ENCODE results near the gene GADD45GIP1.

GRCh38 chr19:12907166-12907565 lies 49.9 kb downstream of the GADD45GIP1 start:
- TF ChIP-seq CTCF (IDR thresholded peaks at IDR 0.05) (no peak), JUN (IDR thresholded peaks at IDR 0.05) (no peak), SMC3 (IDR thresholded peaks at IDR 0.05) (no peak), MYC (IDR thresholded peaks at IDR 0.05; ENCODE audit: borderline replicate concordance, low read length) (no peak), EP300 (IDR thresholded peaks at IDR 0.05) (no peak), POLR2A (IDR thresholded peaks at IDR 0.05; ENCODE audit: low read length) (no peak), CBX8 (IDR thresholded peaks at IDR 0.05) (no peak), RAD21 (conservative IDR thresholded peaks at IDR 0.05 in 1 of 2, IDR thresholded peaks at IDR 0.05 in 1 of 2) (no peak), NR3C1 (IDR thresholded peaks at IDR 0.05) (no peak), ZFP36 (IDR thresholded peaks at IDR 0.05; ENCODE audit: borderline replicate concordance, partially characterized antibody) (no peak), SREBF2 (IDR thresholded peaks at IDR 0.05) (no peak)
- TF ChIP-seq, protein P1, sequence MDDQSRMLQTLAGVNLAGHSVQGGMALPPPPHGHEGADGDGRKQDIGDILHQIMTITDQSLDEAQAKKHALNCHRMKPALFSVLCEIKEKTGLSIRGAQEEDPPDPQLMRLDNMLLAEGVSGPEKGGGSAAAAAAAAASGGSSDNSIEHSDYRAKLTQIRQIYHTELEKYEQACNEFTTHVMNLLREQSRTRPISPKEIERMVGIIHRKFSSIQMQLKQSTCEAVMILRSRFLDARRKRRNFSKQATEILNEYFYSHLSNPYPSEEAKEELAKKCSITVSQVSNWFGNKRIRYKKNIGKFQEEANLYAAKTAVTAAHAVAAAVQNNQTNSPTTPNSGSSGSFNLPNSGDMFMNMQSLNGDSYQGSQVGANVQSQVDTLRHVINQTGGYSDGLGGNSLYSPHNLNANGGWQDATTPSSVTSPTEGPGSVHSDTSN (IDR thresholded peaks at IDR 0.05): no peak
- TF ChIP-seq, protein P2, sequence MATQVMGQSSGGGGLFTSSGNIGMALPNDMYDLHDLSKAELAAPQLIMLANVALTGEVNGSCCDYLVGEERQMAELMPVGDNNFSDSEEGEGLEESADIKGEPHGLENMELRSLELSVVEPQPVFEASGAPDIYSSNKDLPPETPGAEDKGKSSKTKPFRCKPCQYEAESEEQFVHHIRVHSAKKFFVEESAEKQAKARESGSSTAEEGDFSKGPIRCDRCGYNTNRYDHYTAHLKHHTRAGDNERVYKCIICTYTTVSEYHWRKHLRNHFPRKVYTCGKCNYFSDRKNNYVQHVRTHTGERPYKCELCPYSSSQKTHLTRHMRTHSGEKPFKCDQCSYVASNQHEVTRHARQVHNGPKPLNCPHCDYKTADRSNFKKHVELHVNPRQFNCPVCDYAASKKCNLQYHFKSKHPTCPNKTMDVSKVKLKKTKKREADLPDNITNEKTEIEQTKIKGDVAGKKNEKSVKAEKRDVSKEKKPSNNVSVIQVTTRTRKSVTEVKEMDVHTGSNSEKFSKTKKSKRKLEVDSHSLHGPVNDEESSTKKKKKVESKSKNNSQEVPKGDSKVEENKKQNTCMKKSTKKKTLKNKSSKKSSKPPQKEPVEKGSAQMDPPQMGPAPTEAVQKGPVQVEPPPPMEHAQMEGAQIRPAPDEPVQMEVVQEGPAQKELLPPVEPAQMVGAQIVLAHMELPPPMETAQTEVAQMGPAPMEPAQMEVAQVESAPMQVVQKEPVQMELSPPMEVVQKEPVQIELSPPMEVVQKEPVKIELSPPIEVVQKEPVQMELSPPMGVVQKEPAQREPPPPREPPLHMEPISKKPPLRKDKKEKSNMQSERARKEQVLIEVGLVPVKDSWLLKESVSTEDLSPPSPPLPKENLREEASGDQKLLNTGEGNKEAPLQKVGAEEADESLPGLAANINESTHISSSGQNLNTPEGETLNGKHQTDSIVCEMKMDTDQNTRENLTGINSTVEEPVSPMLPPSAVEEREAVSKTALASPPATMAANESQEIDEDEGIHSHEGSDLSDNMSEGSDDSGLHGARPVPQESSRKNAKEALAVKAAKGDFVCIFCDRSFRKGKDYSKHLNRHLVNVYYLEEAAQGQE (IDR thresholded peaks at IDR 0.05): no peak
- TF ChIP-seq, protein P3, sequence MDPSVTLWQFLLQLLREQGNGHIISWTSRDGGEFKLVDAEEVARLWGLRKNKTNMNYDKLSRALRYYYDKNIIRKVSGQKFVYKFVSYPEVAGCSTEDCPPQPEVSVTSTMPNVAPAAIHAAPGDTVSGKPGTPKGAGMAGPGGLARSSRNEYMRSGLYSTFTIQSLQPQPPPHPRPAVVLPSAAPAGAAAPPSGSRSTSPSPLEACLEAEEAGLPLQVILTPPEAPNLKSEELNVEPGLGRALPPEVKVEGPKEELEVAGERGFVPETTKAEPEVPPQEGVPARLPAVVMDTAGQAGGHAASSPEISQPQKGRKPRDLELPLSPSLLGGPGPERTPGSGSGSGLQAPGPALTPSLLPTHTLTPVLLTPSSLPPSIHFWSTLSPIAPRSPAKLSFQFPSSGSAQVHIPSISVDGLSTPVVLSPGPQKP (IDR thresholded peaks at IDR 0.05; ENCODE audit: low read depth, low read length): no peak
